Mesothelial cell of epicardium (in vitro differentiated cells): ENCODE data around the gene CAPN10. TPM values are rescaled to one million over a fixed set of nuclear protein-coding genes. Genes with fewer than 3 reads are reported as not detected.

Source experiments
- DNase-seq, 2 experiments: peaks; one replicate each; pipeline ENCODE4 v3.0.0; 2021; ENCODE audit warnings: low spot score in 2 of 2; ENCODE audit not compliant: unreplicated experiment in 2 of 2
- H3K27ac Mint-ChIP-seq: 2 replicates; pipeline ENCODE4 v1.8.0; 2021; ENCODE audit warnings: mixed read lengths
- H3K27me3 Mint-ChIP-seq: 2 replicates; pipeline ENCODE4 v1.8.0; 2021; ENCODE audit warnings: low read depth, mixed read lengths
- H3K36me3 Mint-ChIP-seq: 2 replicates; pipeline ENCODE4 v1.8.0; 2021; ENCODE audit warnings: mixed read lengths
- H3K4me1 Mint-ChIP-seq: 2 replicates; pipeline ENCODE4 v1.8.0; 2021; ENCODE audit warnings: mixed read lengths
- H3K4me3 Mint-ChIP-seq: 2 replicates; pipeline ENCODE4 v1.8.0; 2021; ENCODE audit warnings: mild to moderate bottlenecking, moderate library complexity, mixed read lengths
- H3K9me3 Mint-ChIP-seq: 2 replicates; pipeline ENCODE4 v1.8.0; 2021; ENCODE audit warnings: mixed read lengths
- CTCF ChIP-seq: fragments of 200-600 bp; sonication (generic); IDR thresholded peaks from one replicate; pipeline ENCODE4 v1.5.0; 2021; ENCODE audit warnings: antibody characterized with exemption; ENCODE audit not compliant: unreplicated experiment
- total RNA-seq: library from RNA; stranded (reverse); gene quantifications from 3 replicates; pipeline ENCODE4 v1.2.1, GENCODE V29; 2021

CAPN10 gene
- total RNA-seq, 1 donor from 2014 or later = 58.6 TPM

GRCh38 chr2:240598311-240598911 lies 11.9 kb downstream of the CAPN10 start:
- Mint-ChIP-seq H3K27ac (no peak overlapping the region), H3K36me3 (no peaks in the 10 kb centered on the region), H3K4me1 (no peaks in the 10 kb centered on the region), H3K9me3 (no peaks in the 10 kb centered on the region), H3K27me3 (no peaks in the 10 kb centered on the region), H3K4me3 (no peak overlapping the region)
- TF ChIP-seq CTCF = no peak
- DNase-seq = peak in 1 of 2 experiments; percentile 16

- H3K4me3 Mint-ChIP-seq = no peak overlapping the region
- H3K9me3 Mint-ChIP-seq = no peaks in the 10 kb centered on the region
- no peaks in the 10 kb centered on the region for H3K36me3 Mint-ChIP-seq
- no peaks in the 10 kb centered on the region for H3K27me3 Mint-ChIP-seq
- no peak for TF ChIP-seq CTCF
- no peak for DNase-seq
- H3K27ac Mint-ChIP-seq = no peak overlapping the region
- no peaks in the 10 kb centered on the region for H3K4me1 Mint-ChIP-seq
Measured at GRCh38 chr2:240599141-240599583, 12.6 kb downstream of the CAPN10 start.

- Mint-ChIP-seq H3K9me3 (no peaks in the 10 kb centered on the region), H3K27ac (no peak overlapping the region), H3K36me3 (no peaks in the 10 kb centered on the region), H3K4me1 (peaks cover 5% of the 10 kb centered on the region), H3K4me3 (no peak overlapping the region), H3K27me3 (no peaks in the 10 kb centered on the region)
- no peak for TF ChIP-seq CTCF
- DNase-seq = peak in 1 of 2 experiments; percentile 11
Measured at GRCh38 chr2:240600451-240600961, 14.0 kb downstream of the CAPN10 start.

- Mint-ChIP-seq H3K27me3 (no peaks in the 10 kb centered on the region), H3K9me3 (no peaks in the 10 kb centered on the region), H3K4me3 (no peak overlapping the region), H3K4me1 (peaks cover 5% of the 10 kb centered on the region), H3K27ac (no peak overlapping the region), H3K36me3 (no peaks in the 10 kb centered on the region)
- no peak for TF ChIP-seq CTCF
- DNase-seq = peak in 1 of 2 experiments; percentile 15
Measured at GRCh38 chr2:240601061-240601830, 14.7 kb downstream of the CAPN10 start.

- H3K27me3 Mint-ChIP-seq = no peaks in the 10 kb centered on the region
- no peaks in the 10 kb centered on the region for H3K36me3 Mint-ChIP-seq
- peak in 1 of 2 experiments; percentile 13 for DNase-seq
- H3K9me3 Mint-ChIP-seq = no peaks in the 10 kb centered on the region
- H3K4me3 Mint-ChIP-seq = no peak overlapping the region
- TF ChIP-seq CTCF = no peak
- no peak overlapping the region for H3K27ac Mint-ChIP-seq
- H3K4me1 Mint-ChIP-seq = peaks cover 5% of the 10 kb centered on the region
Measured at GRCh38 chr2:240601831-240602160, 15.3 kb downstream of the CAPN10 start.
